HG03280 (cell line): ENCODE measurements around the gene FAM163A.

ENCODE experiments used
- ATAC-seq: cut with Tn5 transposase; IDR thresholded peaks from one replicate; pipeline ENCODE4 v1.9.1; 2021; ENCODE audit warnings: mild to moderate bottlenecking, moderate library complexity; ENCODE audit not compliant: unreplicated experiment

The FAM163A gene

DNA sequence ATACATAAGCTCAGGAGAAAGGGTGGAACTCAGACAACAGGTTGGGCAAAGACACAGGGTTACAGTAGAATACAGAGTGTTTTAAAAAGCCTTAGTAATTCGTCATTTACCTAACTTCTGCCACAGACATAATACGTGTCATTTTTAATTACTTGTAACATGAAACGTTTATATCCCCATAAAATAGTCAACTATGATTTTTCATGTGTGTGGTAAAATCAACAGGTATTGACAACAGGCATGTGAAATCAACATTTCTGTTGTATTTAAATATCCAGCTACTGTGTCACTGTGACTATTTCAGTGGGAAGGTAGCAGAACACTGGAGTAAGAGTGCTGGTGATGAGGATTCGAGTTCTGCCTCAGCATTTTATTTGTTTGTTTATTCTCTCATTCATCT lies 5.7 kb downstream of the FAM163A start:
- ATAC-seq = no peak

DNA sequence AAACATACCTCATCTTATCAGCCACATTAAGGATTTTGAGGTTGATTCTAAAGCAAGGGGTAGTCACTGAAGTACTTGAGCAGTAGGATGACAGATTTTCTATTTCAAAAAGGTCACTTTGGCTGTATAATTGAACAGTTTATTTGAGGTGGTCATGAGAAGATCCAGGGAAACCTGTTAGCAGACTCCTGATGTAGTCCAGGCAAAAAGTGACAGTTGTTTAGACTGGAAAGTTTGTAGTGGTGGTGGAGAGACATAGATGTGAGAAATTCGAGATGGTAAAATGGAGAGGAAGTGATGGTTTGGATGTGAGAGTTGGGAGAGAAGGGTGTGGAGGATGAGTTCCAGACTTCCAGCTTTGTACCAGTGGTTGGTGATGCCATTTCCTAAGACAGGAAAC lies 7.5 kb downstream of the FAM163A start:
- ATAC-seq = no peak

DNA sequence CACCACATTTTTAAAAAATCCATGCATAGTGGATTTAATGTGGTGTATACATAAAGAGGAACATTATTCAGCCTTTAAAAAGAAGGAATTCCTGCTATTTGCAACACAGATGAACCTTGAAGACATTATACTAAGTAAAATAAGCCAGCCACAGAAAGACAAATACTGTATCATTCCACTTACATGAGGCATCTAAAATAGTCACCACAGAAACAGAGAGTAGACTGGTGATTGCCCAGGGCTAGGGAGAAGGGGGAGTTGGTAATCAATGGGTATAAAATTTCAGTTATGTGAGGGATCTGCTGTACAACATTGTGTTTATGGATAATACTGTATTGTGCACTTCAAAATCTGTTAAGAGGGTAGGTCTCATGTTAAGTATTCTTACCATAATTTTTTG lies 10.0 kb downstream of the FAM163A start:
- ATAC-seq = no peak

DNA sequence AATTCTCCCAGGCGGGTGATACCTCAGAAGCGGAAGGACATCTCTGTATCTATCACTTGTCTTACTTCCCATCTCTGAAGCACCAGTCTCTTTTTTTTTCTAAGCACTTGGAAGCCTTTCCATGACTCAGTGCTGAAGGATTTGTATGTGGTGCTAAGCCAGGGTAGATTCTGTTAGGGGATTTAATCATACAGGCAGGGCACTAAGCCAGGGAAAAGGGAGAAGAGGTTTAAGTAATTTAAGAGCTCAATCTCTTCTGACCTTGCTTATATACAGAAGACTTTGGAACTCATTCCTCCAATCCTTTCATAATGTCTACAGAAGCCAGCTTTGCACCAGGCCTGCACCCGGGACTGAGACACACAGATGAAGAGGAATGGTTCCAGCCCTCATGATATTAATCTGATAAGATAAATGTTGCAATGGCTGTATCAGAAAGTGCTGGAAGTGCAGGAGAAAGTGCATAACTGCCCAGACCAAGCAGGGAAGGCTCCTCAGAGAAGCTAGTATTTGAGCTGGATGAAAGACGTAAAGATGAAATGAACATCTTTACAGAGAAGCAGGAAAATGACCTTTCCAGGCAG lies 11.0 kb downstream of the FAM163A start:
- ATAC-seq = no peak

DNA sequence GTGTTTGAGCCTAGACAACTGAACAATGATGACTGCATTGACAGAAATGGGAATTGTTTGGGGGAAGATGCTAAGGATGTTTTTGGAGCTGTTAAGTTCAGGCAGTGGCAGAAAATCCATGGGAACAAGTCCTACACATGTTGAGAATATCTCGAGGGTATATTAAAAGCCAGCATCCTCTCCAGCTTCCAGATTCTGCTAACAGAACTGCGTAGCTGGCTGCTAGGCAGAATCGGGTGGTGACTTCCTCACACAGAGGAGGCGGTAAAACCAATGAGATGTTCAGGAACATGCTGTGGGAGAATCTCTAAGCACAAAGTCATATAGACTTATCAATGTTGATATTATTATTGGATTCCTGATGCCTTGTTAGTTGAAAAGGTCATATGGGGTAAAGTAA lies 14.8 kb downstream of the FAM163A start:
- ATAC-seq = no peak

DNA sequence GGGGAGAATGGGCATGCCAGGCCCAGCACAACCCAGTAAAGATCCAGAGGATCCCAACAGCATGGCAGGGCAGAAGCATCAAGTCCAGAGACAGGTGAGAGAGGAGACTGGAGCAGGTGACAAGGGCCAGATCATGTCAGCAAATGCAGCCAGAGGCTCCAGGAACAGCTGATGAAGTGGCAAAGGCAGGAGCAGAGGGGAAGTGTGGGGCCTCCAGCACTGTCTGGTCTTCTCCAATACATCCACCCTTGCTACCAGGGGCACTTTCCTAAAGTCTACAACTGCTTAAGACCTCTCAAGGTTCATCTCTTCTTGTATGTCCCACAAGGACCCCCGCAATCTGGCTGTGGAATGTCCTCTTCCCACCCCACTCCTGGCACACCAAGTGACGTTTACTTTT lies 17.4 kb downstream of the FAM163A start:
- ATAC-seq = no peak

DNA sequence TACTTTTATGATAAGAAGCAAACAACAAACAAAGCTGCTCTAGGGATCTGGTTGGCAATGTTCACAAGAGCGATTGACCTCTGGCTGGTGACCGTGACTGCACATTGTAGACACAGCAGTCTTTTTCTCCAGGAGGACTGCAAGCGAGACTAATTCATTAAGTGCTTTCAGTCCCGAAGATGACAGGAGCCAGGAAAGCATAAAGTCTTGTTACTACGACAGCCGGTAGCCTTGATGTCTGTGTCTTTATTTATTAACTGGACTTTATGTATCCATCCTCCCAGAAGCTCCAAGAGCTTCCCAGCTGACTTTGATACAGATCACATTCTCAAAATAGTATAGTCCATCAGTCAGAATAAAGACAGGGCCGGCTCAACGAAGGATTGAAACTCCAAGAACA lies 18.2 kb downstream of the FAM163A start:
- ATAC-seq = no peak

DNA sequence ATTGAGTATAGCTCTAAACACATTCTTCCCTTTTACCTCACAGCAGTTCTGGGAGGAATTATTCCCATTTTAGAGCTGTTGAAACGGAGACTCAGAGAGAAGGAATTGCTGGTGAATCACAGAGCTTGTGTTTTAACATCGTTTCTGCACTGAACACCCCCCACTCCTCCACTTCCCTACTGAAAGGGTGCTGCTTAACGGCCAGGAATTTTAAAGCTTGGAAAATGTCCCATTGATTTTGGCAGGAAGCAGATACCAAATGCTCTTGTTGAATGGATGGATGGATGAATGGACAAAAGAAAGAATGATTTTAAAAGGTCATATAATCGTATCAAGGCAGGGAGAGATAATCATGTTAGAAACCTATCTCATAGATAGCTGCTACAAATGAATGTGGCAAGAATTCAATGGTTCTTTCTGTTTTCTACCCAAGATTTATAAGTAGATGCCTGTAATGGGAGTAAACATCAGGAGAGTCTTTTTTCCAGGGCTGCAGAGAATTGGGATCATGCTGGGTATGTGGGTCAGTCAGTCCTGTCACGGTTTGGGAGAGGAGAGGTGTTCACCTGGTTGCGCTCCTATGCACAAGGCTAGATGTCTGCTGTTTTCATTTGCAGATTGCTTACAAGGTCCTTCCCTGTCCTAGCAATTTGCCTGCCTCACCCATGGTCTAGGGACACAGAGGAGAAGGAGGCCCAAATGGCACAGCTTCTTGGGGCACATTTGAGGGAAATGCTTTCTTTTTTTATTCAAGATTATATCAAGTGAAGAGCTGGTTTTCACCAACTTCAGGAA lies 19.0 kb downstream of the FAM163A start:
- ATAC-seq = no peak

DNA sequence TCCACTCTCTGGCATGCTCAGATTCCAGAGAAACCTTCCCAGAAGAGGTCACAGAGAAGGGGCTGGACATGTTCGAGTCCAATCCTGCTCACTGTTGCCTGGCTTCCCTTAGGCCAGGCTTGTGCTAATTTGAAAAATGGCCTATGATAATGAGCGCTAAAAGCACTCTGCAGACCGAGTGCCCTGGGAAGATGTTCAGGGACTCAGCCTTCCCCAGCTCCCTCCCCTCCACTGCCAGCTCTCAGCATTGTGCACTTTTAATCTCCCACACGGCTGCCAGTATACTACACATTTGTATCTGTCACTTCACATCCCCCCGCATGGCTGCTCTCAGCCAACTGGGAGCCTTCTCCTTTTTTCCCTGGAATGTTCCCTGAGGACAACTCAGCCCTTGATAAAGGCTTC lies 24.1 kb downstream of the FAM163A start:
- no peak for ATAC-seq

DNA sequence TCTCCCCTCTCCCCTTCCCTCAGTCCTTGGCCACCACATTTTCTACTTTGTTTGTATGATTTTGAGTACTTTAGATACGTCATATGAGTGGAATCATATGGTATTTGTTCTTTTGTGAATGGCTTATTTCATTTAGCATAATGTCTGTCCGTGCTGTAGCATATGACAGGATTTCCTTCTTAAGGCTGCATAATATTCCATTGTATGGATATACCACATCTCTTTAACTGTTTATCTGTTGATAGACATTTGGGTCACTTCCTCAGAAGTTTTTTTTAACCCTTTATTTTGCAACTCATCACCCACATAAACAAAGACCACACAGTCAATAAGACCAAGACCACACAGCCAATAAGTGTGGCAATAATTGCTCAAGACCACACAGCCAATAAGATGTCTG lies 24.9 kb downstream of the FAM163A start:
- no peak for ATAC-seq

DNA sequence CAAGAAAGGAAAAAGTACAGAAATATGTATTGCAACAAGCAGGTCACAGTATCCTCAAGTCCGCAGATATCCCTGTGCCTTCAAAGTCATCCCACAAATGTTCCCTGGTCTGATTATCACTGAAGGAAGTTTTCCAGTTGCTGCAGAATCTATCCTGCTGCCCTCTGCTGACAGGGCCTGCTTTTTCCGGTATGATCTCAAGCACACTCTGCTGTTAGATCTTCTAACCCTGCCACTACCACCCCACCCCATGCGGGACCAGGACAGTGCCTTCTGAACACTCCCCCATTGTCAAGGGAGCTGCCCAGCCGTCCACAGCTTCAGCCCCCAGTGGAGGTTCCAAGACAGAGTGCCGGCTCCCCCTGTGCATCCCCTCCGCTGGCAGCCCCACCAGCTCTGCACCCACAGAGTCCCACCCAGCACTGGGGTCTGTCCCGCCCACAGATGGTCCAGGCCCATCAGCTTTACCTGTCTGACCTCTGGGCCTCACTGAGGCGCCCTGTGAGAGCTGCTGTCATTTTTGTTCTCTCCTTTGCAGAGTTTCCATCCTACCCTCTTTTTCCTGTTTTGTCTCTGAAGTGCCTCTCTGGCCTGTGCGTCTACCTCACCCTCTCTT lies 27.9 kb downstream of the FAM163A start:
- no peak for ATAC-seq

DNA sequence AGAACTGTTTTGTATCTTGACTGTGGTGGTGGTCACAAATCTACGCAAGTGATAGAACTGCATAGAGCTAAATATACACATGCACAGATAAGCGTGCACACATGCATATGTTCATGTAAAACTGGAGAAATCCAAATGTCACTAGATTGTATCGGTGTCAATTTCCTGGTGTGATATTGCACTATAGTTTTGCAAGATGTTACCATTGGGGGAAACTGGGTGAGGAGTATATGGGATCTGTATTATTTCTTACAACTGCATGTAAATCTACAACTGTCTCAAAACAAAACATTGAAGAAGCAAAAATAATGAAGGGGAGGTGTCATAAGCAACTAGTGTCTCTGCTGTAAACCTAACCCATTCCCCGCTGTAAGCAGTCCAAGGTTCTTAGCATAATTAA lies 30.2 kb downstream of the FAM163A start:
- ATAC-seq = no peak

DNA sequence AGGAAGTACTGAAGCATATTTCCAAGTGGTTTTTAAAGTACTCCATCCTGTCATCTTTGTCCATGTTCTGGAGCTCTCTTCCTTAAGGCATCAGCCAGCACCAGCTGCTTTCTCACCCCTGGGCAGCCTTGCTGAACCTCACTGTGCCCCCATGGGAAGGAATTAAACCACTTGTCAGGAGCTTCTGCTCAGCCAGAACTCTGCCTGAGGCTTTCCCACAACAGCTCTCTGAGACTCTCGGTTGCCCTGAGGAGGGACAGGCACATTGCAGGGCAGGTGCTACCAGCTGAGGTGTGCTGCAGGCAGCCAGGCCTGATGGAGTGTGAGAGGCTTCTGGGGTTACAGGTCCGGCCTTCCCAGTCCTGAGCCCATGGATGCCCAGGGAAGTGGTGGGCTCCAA lies 30.9 kb downstream of the FAM163A start:
- no peak for ATAC-seq

DNA sequence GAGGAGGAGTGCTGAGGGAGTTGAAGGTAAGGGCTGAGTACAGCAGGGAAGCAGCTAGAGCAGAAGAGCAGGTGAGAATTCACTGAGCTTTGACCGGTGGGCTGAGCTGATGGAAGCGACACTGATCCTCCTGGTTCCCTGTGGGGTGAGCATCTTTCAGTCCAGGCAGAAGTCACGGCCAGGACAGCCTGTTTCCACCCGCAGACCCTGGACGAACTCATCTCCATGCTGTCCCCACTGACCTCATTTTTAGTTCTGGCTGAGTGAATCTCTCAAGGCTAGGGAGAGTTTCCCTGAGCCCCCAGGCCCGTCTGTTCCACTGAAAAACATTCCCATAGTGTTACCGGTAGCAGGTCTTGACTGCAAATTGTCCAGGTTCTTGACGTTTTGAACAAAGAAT lies 31.5 kb downstream of the FAM163A start:
- no peak for ATAC-seq

DNA sequence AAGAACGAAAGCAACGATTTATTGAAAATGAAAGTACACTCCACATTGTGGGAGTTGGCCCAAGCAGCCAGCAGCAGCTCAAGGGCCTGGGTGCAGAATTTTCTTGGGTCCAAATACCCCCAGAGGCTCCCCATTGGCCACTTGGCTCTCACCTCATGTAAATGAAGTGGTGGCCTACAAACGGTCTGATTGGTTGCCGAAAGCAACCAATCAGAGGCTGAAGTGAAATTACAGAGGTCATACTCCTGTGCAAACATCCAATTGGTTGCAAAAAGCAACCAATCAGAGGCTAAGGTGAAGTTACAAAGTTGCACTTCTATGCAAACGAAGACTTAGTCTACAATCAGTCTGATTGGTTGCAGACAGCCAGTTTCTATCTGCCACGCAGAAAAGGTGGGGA lies 31.9 kb downstream of the FAM163A start:
- no peak for ATAC-seq

DNA sequence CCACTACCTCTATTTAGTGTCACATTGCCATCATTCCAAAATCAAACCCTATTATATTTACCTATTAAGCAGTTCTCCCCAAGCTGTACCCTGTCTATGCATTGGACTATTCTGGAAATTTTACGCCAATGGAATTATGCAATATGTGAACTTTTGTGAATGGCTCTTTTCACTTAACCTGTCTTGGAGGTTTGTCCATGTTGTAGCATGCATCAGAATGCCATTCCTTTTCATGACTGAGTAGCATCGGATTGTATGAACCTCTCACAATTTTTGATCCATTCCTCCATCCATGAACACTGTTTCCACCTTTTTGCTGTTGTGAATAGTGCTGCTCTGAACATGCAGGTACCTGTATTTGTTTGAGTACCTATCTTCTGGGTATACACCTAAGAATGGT lies 33.7 kb downstream of the FAM163A start:
- no peak for ATAC-seq

DNA sequence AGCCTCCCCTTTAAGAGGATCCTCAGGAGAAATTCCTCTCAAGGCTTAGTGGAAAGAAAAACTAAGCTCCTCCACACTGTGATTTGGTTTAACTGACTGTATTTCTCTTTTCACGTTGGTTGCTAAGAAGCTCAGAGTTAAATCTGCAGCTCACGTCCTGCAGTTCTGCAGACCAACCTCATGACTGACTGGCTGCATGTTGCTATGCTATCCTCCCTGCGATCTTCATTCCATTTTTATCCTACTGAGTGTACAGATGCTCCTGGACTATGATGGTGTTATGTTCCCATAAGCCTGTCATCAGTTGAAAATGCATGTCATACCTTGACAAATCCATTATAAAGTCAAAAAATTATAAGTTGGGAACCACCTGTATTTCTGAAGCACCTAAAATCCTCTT lies 34.6 kb downstream of the FAM163A start:
- ATAC-seq = no peak

DNA sequence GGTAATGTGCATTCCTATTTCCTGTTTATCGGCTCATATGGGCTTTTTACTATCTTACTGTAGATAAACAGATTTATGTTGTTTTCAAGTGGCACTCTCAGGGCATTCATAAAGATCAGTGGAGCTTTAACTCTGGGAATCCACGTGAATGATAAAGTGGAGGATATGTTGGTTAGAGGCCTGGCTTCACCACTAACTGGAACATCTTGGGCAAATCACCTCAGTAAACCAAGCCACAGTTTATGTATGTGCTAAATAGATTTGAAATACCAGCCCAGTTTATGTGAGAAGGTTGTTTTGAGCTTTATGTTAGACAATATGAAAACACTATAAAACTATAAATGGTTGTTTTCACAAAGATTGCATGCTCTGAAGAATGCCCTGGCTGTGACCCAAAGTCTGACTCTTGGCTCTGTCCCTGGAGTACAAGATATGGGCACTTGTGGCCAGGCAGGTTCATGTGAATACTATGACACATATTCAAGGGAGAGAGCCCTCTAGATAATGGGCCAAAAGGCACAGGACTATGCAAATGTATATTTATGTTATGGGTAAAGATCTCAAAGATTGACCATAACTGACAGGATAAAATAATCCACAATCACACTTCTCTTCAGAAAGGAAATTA lies 36.7 kb downstream of the FAM163A start:
- ATAC-seq = no peak

DNA sequence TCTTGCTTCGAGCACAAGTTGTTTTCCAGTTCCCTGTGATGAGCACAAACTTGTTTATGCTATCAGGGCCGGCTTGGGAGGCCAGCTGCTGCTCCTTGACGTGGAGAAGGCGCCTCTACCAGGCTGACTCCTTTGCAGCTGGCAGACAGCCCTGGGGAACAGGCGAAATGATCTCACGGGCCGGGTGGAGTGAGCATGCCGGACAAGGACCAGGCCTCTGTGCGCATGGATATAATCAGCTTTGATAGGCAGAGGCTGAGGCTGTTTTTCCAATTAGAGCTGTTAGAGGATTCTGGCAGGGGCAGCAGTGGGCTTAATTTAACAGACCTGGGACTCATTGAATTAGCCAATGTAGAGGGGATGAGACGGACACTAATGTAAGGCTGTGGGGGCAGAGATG lies 38.9 kb downstream of the FAM163A start:
- no peak for ATAC-seq

DNA sequence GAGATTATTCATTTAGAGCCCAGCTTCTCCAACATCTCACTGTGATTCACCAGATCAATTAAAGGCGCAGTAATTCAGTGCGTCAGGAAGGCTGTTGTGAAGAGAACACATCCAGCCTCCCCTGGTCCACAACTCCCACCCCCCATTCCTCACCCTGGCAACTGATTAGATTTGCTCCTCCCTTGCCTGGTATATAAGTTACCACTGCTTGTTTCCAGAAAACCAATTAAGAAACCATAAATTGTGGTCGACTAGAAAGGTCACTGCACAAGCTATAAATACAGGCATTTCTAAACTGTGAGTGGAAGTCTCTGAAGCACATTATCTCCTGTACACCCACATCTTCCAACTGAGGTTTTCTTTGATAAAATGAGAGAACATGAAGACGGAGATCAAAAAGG lies 41.9 kb downstream of the FAM163A start:
- ATAC-seq = no peak

DNA sequence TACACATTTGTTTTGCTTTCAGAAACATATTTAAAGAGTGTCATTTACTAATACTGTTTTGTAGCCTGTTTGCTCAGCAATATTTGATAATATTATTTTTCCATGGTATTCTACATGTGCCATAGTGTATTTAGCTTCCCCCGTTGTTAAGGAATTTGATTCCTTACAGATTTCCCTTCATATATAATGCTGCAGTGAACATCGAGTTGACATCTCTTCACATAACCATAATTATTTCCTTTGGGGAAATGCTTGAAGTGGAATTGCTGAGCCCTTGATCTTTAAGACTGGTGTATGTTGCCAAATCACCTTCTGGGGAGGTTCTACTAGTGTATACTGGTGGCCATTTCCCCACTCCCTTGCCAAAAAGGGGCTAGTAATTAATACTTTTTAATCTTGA lies 42.6 kb downstream of the FAM163A start:
- no peak for ATAC-seq
